SJCRH30 (cell line): ENCODE measurements around the gene EMID1. TPM values are rescaled to one million over a fixed set of nuclear protein-coding genes. Genes with fewer than 3 reads are reported as not detected.

ENCODE experiments used
- DNase-seq, 2 experiments: peaks; one replicate each; pipeline ENCODE4 v3.0.0-alpha.2; 2015 to 2020
- H3K27ac ChIP-seq: fragments of 250-450 bp; sonication (Bioruptor Pico); 2 replicates; pipeline ENCODE4 v1.5.1; 2020; ENCODE audit warnings: mild to moderate bottlenecking, moderate library complexity
- H3K27me3 ChIP-seq: fragments of 250-450 bp; sonication (Bioruptor Pico); 2 replicates; pipeline ENCODE4 v1.5.1; 2020; ENCODE audit warnings: mild to moderate bottlenecking, moderate library complexity
- H3K36me3 ChIP-seq: fragments of 250-450 bp; sonication (Bioruptor Pico); 2 replicates; pipeline ENCODE4 v1.5.1; 2020; ENCODE audit warnings: mild to moderate bottlenecking, moderate library complexity
- H3K4me1 ChIP-seq: fragments of 250-450 bp; sonication (Bioruptor Pico); 2 replicates; pipeline ENCODE4 v1.5.1; 2020; ENCODE audit warnings: mild to moderate bottlenecking, moderate library complexity
- H3K4me3 ChIP-seq: fragments of 250-450 bp; sonication (Bioruptor Pico); 2 replicates; pipeline ENCODE4 v1.5.1; 2020; ENCODE audit warnings: mild to moderate bottlenecking, moderate library complexity
- H3K9me3 ChIP-seq: fragments of 250-450 bp; sonication (Bioruptor Pico); replicated peaks from 2 replicates; pipeline ENCODE4 v1.5.1; 2020; ENCODE audit warnings: mild to moderate bottlenecking, moderate library complexity
- total RNA-seq: library from RNA; depleted of rRNA; stranded (reverse); fragments of >200 nt; shearing (Covaris generic); gene quantifications from 2 replicates; pipeline ENCODE4 v1.2.3, GENCODE V29; 2014; rRNA removed

Gene EMID1
- 2.2 and 2.3 TPM in 2 replicates for total RNA-seq

DNA sequence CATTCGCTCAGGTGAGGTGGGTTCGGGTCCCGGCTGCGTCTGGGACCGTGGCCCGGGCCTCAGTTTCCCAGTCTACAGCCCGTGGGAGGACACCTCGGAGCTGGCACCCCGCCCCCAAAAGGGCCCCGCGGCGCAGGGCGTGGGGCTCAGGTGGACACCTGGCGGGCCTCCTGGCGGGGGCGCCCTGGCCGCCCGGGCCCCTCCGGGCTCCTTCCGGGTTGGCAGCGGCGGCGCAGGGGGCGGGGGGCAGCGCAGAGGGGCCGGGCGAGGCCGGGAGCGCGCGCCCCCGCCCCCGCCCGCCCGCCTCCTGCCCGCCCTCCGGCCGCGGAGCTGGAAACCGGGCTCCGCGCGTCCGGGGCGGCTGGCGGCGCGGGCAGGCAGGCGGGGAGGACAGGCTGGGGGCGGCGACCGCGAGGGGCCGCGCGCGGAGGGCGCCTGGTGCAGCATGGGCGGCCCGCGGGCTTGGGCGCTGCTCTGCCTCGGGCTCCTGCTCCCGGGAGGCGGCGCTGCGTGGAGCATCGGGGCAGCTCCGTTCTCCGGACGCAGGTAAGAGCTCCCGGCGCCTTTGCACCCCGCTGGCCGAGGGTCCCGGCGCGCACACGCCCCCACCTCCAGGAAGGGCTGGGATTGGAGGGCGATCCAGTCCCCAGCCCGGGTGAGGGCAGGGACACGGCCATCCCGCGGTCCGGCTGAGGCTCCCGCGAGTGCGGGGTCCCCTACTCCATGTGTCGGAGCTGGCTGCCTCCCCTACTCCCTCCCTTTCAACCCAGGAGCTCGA is at the start of gene EMID1:
Gene EMID1, plus strand, starts transcription at position 303 of the 778 bp plus-strand sequence. Its CDS starts 143 bp downstream, at position 446.
- H3K27ac ChIP-seq = no peak within 1 kb of the TSS

GRCh38 chr22:29155966-29156365 is 49.7 kb upstream of the EMID1 start:
- H3K4me1 ChIP-seq = no peaks in the 10 kb centered on the region
- no peak overlapping the region for H3K4me3 ChIP-seq
- H3K9me3 ChIP-seq = no peaks in the 10 kb centered on the region
- H3K36me3 ChIP-seq = no peaks in the 10 kb centered on the region
- no peaks in the 10 kb centered on the region for H3K27me3 ChIP-seq
- no peak overlapping the region for H3K27ac ChIP-seq
- DNase-seq = no peak

More for the DNA sequence above, at the start of gene EMID1:
- Histone ChIP-seq H3K9me3 (no peaks in the 10 kb centered on the region), H3K27me3 (no peaks in the 10 kb centered on the region), H3K4me3 (peak within 1 kb of the TSS; percentile 72), H3K36me3 (no peaks in the 10 kb centered on the region), H3K4me1 (peaks cover 9% of the 10 kb centered on the region)
- DNase-seq = peak; percentile 33 to 52

- Histone ChIP-seq H3K9me3 (no peaks in the 10 kb centered on the region), H3K27me3 (no peaks in the 10 kb centered on the region), H3K4me3 (no peak overlapping the region), H3K36me3 (no peaks in the 10 kb centered on the region), H3K27ac (no peak overlapping the region), H3K4me1 (no peaks in the 10 kb centered on the region)
- peak in 1 of 2 experiments; percentile 29 for DNase-seq
Observed at GRCh38 chr22:29156507-29156906, 49.2 kb upstream of the EMID1 start.

DNA sequence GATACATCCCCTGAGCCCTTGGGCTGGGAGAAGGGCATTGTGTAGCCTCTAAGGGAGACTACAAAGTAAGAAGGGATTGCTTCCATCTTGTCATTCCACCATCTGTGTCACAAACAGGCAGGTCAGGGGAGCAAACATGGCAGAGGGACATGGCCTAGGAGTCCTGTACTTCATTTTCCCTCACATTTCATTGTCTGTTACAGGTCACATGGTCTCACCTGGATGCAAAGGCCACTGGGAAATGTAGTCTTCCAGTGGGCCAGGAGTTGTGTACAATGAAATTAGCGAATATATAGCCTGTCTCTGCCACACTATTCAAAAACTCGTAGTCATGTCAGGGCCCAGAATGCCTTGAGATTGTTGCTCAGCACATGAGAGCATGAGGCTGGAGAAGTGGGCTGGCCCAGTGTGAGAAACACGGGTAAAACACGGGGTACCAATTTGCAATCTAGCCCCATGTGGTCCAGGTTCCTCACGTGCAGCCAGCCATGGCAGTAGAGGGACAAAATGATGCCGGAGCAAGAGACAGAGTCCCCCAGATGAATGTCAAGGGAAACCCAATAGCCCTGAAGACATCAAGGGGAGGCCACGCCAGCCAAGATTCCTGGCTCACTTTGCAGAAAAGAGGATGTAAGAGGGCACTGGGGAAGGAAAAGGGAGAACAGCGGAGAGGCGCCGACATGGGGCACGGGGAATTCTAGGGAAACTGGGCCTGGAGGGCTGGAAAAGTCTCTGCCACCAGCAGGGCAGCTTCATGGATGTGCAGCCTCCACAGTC is 47.7 kb upstream of the EMID1 start:
- Histone ChIP-seq H3K36me3 (no peaks in the 10 kb centered on the region), H3K4me3 (no peak overlapping the region), H3K9me3 (no peaks in the 10 kb centered on the region), H3K4me1 (no peaks in the 10 kb centered on the region), H3K27ac (no peak overlapping the region), H3K27me3 (no peaks in the 10 kb centered on the region)
- no peak for DNase-seq

- no peaks in the 10 kb centered on the region for H3K27me3 ChIP-seq
- H3K9me3 ChIP-seq = no peaks in the 10 kb centered on the region
- H3K4me3 ChIP-seq = no peak overlapping the region
- no peak for DNase-seq
- H3K4me1 ChIP-seq = no peaks in the 10 kb centered on the region
- H3K27ac ChIP-seq = no peak overlapping the region
- no peaks in the 10 kb centered on the region for H3K36me3 ChIP-seq
Observed at GRCh38 chr22:29158546-29158945, 47.1 kb upstream of the EMID1 start.

DNA sequence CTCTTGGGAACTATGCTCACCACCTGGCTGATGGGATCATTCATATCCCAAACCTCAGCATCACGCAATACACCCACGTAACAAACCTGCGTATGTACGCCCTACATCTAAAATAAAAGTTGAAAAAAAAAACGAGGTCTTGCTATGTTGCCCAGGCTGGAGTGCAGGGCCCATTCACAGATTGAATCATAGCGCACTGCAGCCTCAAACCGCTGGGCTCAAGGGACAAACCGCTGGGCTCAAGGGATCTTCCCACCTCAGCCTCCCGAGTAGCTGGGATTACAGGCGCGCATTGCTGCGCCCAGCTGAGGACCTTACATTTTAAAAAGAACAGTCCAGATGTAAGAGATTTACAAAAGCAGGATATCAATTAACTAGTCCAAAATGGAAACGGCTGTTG is 41.9 kb upstream of the EMID1 start:
- Histone ChIP-seq H3K4me1 (no peaks in the 10 kb centered on the region), H3K27ac (no peak overlapping the region), H3K4me3 (no peak overlapping the region), H3K36me3 (no peaks in the 10 kb centered on the region), H3K9me3 (no peaks in the 10 kb centered on the region), H3K27me3 (no peaks in the 10 kb centered on the region)
- no peak for DNase-seq

DNA sequence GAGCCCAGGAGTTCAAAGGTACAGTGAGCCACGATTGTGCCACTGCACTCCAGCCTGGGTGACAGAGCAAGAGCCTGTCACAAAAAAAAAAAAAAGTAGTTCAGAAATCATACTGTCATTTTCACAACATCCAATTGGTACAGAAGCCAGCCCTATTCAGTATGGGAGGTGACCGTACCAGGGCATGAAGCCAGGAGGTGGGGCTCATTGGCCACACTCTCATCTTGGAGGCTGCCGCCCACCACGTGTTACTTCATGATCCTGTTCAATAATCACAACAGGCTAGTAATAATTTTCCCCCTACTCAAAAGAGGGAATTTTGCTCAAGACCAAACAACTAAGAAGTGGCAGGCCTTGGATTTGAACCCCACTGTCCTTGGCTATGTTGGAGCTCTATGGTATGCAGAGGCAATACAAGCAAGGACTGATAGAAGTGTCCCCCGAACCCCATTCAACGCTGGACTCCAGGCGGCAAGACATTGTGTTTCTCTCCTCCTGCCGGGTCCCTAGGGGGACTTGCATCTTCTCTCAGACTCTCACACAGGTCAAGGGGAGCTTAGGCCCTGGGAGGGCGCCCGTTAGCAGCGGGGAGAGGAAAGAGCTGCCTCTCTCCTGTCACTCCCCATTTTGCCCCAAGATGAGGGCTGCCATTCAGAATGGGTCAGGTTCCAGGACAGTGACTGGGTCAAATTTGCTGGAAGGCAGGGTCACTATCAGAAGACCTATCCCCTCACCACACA is 40.2 kb upstream of the EMID1 start:
- no peaks in the 10 kb centered on the region for H3K9me3 ChIP-seq

GRCh38 chr22:29166180-29166579 is 39.5 kb upstream of the EMID1 start:
- Histone ChIP-seq H3K27ac (no peak overlapping the region), H3K9me3 (no peaks in the 10 kb centered on the region), H3K4me3 (no peak overlapping the region), H3K36me3 (no peaks in the 10 kb centered on the region), H3K4me1 (no peaks in the 10 kb centered on the region), H3K27me3 (no peaks in the 10 kb centered on the region)
- DNase-seq = no peak

More for the DNA sequence above, 40.2 kb upstream of the EMID1 start:
- no peak for DNase-seq
- no peak overlapping the region for H3K4me3 ChIP-seq
- H3K27ac ChIP-seq = no peak overlapping the region
- no peaks in the 10 kb centered on the region for H3K4me1 ChIP-seq
- no peaks in the 10 kb centered on the region for H3K36me3 ChIP-seq
- H3K27me3 ChIP-seq = no peaks in the 10 kb centered on the region

DNA sequence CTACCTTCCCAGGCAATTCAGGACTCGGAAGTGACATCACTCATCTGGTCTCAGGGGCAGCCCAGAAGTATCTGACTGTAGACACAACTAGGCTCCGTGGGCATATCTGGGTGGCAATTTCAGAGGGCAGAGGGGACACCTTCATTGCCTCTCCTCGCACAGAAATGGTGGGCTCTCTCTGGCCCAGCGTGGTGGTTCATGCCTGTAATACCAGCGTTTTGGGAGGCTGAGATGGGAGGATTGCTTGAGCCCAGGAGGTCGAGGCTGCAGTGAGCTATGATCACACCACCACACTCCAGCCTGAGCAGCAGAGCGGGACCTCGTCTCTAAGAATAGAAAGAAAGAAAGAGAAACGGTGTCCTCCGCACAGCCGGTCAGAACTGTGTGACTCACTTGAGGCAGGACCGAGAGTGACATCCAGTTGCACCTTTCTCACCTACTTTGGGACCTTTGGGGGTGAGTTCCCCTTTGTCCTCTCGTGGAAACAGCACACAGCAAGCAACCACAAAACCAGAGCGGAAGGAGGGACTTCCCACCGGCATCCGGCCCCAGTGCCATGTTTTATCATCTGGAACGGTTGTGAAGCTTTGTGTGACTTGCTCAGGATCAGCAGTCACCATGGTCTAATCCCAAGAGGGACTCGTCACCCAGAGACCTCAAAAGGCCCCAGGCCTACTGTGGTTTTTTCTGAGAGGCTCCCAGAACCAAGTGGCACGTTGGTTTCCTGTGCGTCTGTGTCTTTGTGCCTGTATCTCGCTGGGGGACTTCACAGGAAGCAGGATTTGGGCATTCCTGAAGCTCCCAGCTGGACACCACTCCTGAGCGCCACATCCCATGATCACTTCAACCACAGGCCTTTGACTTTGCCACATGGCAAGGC is 38.4 kb upstream of the EMID1 start:
- Histone ChIP-seq H3K27me3 (no peaks in the 10 kb centered on the region), H3K4me1 (no peaks in the 10 kb centered on the region), H3K36me3 (no peaks in the 10 kb centered on the region), H3K9me3 (no peaks in the 10 kb centered on the region), H3K4me3 (no peak overlapping the region), H3K27ac (no peak overlapping the region)
- no peak for DNase-seq

DNA sequence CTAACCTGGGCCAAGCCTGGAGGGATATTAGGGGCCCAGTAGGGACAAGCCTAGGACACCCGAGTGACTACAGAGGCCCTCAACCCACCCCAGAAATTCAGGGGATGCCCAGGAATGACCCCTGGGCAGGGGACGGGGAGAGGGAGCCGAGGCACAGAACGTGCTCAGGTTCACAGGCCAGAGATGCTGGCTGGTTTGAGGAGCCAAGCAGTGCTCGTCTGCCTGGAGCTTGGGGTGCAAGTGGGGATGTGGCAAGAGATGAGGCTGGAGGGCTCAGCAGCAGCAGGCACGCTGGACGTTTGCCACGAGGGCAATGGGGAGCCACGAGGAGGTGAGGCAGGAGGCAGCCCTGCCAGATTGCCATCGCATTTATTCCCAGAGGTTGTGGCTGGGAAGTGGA is 34.0 kb upstream of the EMID1 start:
- no peak overlapping the region for H3K4me3 ChIP-seq
- H3K4me1 ChIP-seq = no peaks in the 10 kb centered on the region
- no peak overlapping the region for H3K27ac ChIP-seq
- H3K36me3 ChIP-seq = no peaks in the 10 kb centered on the region
- peaks cover 7% of the 10 kb centered on the region for H3K9me3 ChIP-seq
- DNase-seq = no peak
- no peaks in the 10 kb centered on the region for H3K27me3 ChIP-seq

DNA sequence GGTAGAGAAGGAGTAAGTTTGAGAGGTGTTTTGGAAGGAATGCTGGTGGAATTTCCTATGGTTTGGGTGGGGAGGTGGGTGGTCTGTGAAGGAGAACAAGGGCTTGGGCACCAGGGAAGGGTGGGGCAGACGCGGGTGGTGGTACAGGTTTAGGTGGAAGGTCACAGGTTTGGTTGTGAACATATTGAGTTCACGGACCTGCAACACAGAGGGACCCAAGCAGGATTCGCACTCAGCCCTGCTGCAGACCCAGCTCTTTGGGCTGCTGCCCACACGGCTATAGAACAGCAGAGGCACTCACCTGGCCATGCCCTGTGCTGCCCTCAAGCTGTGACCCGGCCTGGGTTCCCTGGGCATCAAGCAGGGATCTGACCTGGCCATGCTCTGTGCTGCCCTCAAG is 33.5 kb upstream of the EMID1 start:
- Histone ChIP-seq H3K4me1 (no peaks in the 10 kb centered on the region), H3K4me3 (no peak overlapping the region), H3K9me3 (peaks cover 7% of the 10 kb centered on the region), H3K27ac (no peak overlapping the region), H3K27me3 (no peaks in the 10 kb centered on the region), H3K36me3 (no peaks in the 10 kb centered on the region)
- no peak for DNase-seq

DNA sequence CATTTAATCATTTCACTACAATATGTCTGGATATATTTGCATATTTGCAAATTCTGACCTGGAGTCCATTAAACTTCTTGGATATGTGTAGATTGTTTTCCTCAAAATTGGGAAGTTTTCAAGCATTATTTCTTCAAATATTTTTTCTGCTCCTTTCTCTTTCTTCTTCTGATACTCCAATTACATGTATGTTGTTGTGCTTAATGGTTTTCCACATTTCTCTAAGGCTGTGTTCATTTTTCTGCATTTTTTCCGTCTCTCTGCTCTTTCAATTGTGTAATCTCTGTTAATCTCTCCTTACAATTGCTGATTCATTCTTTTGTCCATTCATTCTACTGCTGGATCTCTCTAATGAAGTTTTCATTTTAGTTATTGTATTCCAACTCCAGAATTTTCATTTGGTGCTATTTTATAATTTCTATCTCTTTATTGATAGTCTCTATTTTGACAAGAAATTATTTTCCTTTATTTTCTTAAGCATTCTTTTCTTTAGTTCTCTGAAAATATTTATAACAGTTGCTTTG is 30.3 kb upstream of the EMID1 start:
- no peaks in the 10 kb centered on the region for H3K27me3 ChIP-seq
- peaks cover 7% of the 10 kb centered on the region for H3K9me3 ChIP-seq
- no peaks in the 10 kb centered on the region for H3K4me1 ChIP-seq
- H3K4me3 ChIP-seq = no peak overlapping the region
- no peak for DNase-seq
- no peak overlapping the region for H3K27ac ChIP-seq
- H3K36me3 ChIP-seq = no peaks in the 10 kb centered on the region

DNA sequence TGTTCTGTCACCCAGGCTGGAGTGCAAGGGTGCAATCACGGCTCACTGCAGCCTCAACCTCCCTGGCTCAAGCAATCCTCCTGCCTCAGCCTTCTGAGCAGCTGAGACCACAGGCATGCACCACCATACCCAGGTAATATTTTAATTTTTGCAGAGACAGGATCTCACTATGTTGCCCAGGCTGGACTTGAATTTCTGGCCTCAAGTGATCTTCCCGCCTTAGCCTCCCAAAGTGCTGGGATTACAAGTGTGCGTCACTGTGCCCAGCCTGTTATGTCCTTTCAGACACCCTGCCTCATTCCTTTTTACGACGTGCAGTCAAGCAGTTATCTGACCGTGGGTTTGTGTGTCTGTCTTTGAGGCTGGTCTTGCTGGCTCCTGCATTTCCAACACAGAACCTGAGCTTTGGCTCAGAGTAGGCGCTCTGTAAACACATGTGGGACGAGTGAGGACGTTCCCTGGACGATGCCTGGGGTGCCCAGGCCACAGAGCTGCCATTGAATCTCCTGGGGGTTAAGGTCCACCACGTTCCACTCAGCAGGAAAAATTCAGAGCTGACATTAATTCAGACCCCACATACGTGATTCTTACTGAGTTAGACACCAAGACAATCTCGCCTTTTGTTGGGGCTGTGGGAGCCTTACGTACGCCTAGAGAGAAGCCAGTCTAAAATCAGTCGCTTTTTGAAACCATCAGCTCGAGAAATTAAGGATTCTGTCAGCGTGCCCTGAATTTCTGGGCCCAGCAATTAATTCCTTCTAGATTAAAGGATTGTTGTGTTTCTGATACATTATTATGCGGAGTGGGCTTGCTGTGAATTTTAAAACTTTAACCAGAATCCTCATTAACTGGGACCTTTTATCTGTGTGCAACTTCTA is 21.5 kb upstream of the EMID1 start:
- peak in 1 of 2 experiments; percentile 20 for DNase-seq
- H3K27ac ChIP-seq = peak overlapping the region; percentile 42; the same call in 1 of the 2 replicates

More for the DNA sequence above, 21.5 kb upstream of the EMID1 start:
- no peaks in the 10 kb centered on the region for H3K27me3 ChIP-seq
- no peaks in the 10 kb centered on the region for H3K36me3 ChIP-seq
- no peaks in the 10 kb centered on the region for H3K9me3 ChIP-seq
- peak overlapping the region; percentile 12 for H3K4me3 ChIP-seq
- H3K4me1 ChIP-seq = peaks cover 11% of the 10 kb centered on the region
